Omental fat pad (tissue), 4 donors: Measurements from ENCODE around the gene AMBRA1. TPM values are rescaled to one million over a fixed set of nuclear protein-coding genes. Genes with fewer than 3 reads are reported as not detected.

Experiments used
- ATAC-seq: fragments of 150-250 bp; one replicate; pipeline ENCODE4 v1.9.1; 2016; ENCODE audit warnings: mild to moderate bottlenecking, moderate library complexity; ENCODE audit not compliant: low FRiP score
- DNase-seq: peaks from one replicate; pipeline ENCODE4 v3.0.0-alpha.2; 2019; ENCODE audit warnings: low spot score
- total RNA-seq, 4 donors: library from RNA; depleted of rRNA; stranded (reverse); fragments of >200 nt; gene quantifications; one replicate each; pipeline ENCODE4 v1.1.0, GENCODE V29; 2016
- TF ChIP-seq, protein P1 (sequence below), 3 donors: fragments of 450-650 bp; IDR thresholded peaks; one replicate each; pipeline ENCODE4 v1.5.1; 2016 to 2017; ENCODE audit warnings: antibody characterized with exemption in 3 of 3, mild to moderate bottlenecking in 3 of 3, moderate library complexity in 2 of 3

The AMBRA1 gene
- total RNA-seq, 4 donors from 2014 or later, result 19.2 to 41.0 (median 23.5) TPM

DNA sequence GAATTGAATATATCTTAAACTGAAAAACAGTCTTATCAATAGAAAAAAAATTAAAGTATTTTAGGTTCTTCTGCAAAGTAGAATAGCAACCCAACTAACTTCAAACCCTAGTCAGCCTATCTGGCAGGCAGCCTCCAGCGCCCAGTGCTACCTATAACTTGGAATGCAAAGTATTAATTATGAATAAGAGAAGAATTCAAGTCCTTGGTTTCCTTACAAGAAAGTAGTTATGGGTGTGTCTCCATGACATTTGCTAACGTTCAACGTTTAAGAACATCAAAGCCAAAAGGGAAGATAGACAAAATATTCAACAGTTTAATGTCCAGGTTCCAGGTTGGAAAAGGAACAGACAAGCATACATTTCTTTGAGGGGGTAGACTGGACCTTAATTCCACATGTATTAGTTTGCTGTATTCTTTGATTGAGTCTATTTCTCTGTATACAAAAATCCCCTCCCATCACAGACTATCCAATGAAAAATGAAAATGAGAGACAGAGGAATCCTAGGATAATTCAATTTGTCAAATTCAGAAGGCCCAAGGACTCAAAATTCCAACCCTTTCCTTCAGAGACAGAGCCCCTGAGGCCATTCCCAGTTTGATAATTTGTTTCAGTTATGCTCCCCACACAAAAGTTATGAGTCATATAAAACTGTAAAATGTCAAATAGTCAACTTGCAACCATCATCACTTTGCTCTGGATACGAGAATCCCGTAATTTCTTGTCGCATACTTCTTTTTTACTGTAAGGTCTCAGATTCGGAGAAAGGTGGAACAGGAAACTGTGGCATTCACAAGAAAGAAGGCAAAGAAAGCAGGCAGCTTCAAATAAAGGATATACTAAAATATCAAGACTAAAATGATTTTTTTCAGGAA is 118.5 kb downstream of the AMBRA1 start:
- TF ChIP-seq, protein P1, sequence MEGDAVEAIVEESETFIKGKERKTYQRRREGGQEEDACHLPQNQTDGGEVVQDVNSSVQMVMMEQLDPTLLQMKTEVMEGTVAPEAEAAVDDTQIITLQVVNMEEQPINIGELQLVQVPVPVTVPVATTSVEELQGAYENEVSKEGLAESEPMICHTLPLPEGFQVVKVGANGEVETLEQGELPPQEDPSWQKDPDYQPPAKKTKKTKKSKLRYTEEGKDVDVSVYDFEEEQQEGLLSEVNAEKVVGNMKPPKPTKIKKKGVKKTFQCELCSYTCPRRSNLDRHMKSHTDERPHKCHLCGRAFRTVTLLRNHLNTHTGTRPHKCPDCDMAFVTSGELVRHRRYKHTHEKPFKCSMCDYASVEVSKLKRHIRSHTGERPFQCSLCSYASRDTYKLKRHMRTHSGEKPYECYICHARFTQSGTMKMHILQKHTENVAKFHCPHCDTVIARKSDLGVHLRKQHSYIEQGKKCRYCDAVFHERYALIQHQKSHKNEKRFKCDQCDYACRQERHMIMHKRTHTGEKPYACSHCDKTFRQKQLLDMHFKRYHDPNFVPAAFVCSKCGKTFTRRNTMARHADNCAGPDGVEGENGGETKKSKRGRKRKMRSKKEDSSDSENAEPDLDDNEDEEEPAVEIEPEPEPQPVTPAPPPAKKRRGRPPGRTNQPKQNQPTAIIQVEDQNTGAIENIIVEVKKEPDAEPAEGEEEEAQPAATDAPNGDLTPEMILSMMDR (IDR thresholded peaks at IDR 0.05), result no peak
- DNase-seq (no peak), ATAC-seq (no peak)

DNA sequence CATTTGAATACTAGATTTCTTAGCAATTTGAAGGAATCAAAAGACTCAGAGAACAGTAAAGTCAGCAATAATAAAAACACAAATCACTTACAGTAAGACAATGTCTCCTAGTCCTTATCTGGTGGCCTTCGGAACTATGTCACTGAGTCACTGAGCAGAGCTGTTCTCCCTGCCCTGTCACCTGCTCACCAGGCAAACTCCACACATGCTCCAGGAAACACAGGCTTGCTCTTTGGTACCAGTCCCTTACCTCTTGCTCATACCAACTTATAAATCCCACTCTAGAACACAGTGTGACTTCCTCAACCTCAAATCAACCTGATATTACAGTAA is 121.2 kb downstream of the AMBRA1 start:
- no peak for ATAC-seq
- TF ChIP-seq, protein P1 (IDR thresholded peaks at IDR 0.05), result no peak
- DNase-seq, result no peak

DNA sequence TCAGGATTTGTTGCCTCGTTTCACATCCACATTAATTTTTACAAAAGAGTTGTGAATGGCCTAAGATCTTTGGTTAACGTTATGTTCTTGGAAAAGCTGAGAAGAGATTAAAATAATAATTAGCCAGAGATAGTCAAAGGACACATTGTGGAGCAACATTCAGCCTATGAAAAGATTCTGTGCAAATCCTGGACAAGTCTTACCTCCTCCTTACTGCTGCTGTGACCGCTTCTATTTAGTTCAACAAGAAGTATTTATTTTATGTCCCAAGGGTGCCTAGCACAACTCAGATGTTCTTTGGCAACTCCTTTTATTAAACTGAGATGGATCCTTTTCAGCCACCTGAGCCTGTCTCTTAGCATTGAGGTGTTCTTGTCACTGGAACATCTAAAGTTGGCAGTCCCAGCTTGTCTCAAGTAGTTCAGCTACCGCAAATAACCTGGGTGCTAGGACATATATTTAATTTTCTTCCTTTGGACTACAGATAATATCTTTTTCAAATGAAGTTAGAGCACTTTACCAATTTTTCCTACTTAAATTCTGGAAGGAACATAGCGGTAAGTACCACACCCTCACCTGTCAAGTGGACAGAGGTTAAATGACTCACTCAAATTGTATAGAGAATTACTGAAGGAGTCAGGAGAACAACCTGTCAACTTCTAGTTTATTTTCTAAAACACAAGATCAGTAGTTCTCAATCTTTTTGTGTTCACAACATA is 121.7 kb downstream of the AMBRA1 start:
- TF ChIP-seq, protein P1 (IDR thresholded peaks at IDR 0.05), result no peak
- ATAC-seq (no peak), DNase-seq (no peak)

DNA sequence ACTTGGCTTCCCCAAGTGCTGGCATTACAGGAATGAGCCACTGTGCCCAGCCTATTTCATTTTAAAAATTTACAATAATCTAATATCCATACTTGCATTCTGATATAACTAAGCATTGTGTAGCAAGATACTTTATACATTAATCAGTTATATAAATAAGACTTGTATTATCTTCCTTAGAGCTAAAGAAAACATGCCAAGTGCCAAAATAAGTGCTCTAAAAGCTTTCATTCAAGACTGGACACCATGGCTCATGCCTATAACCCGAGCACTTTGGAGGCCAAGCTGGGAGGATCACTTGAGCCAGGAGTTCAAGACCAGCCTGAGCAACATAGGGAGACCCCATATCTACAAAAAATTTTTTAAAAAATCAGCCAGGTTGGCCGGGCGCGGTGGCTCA is 123.9 kb downstream of the AMBRA1 start:
- ATAC-seq (no peak), DNase-seq (no peak)
- TF ChIP-seq, protein P1 (IDR thresholded peaks at IDR 0.05), result no peak

DNA sequence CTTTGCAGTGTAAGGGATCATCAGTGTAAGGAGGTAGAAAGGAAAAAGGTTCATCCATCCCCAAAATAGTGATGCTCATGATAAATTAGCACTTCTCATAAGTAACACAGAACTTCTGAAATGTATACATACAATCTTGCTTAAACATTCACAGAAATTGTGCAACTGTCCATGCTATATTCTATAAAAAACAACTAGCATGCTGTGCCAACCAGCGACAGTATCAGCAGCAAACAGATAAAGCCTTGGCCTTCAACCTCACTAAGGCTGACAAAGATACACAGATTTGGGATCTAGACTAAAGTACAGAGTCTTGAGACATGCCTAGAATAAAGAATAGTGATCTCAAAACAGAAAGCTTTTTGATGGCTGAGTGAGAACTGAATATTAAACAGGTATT is 128.1 kb downstream of the AMBRA1 start:
- ATAC-seq, result no peak
- TF ChIP-seq, protein P1 (IDR thresholded peaks at IDR 0.05), result no peak
- DNase-seq, result no peak

DNA sequence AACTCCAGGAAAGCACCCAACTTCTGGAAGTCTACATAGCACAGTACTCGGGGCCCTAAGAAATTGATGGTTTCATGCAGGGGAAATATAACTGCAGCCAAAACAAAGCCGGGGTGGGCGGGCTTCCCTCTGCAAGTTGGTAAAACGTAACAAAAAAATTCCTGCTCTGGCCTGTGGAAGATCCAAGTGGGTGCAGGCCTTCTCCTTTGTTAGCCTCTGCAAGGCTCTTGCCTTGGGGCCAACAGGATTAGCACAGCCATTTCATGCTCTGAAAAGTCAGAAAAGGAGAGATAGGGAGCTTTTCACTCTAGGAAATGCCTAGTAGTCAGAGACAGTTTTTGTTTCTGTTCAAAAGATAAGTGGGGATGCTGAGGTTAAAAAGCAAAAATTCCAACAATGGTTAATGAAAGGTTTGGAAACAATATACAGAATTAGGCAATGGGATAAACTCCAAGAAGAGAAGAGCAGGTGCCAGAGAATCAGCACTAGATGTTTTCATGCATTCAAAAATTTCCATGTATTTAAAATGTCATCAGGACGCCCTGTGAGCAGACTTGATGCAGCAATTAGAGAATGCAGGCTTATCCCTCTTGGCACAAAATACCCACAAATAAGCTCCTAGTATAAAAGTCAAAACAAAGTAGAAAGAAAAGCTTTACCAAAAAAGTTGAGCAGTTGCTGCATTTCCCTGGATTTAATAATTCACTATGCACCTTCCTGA is 130.0 kb downstream of the AMBRA1 start:
- DNase-seq, result no peak
- TF ChIP-seq, protein P1 (IDR thresholded peaks at IDR 0.05), result no peak
- ATAC-seq, result no peak
